WERI-Rb-1 (cell line): ENCODE results near the gene PTPRN2.

Source experiments
- DNase-seq: peaks from one replicate; pipeline ENCODE4 v3.0.0-alpha.2; 2020
- H3K27ac ChIP-seq: fragments of 250-450 bp; sonication (Bioruptor Pico); 2 replicates; pipeline ENCODE4 v1.5.1; 2020; ENCODE audit warnings: mild to moderate bottlenecking, moderate library complexity
- H3K27me3 ChIP-seq: fragments of 250-450 bp; sonication (Bioruptor Pico); 2 replicates; pipeline ENCODE4 v1.5.1; 2021; ENCODE audit warnings: mild to moderate bottlenecking, low read depth, moderate library complexity; ENCODE audit not compliant: insufficient read depth, severe bottlenecking
- H3K36me3 ChIP-seq: fragments of 250-450 bp; sonication (Bioruptor Pico); 2 replicates; pipeline ENCODE4 v1.5.1; 2020; ENCODE audit warnings: mild to moderate bottlenecking, moderate library complexity
- H3K4me3 ChIP-seq: 2 replicates; pipeline ENCODE4 v1.5.1; 2011; ENCODE audit warnings: low read depth, mild to moderate bottlenecking, control low read depth, low read length
- H3K9me3 ChIP-seq: fragments of 250-450 bp; sonication (Bioruptor Pico); 2 replicates; pipeline ENCODE4 v1.5.1; 2021; ENCODE audit warnings: mild to moderate bottlenecking, moderate library complexity; ENCODE audit not compliant: severe bottlenecking
- TF ChIP-seq, protein P1 (sequence below): IDR thresholded peaks from 2 replicates; pipeline ENCODE4 v1.5.1; 2011; ENCODE audit warnings: low read depth, mild to moderate bottlenecking, control low read depth, inconsistent platforms, low read length

PTPRN2 gene

DNA sequence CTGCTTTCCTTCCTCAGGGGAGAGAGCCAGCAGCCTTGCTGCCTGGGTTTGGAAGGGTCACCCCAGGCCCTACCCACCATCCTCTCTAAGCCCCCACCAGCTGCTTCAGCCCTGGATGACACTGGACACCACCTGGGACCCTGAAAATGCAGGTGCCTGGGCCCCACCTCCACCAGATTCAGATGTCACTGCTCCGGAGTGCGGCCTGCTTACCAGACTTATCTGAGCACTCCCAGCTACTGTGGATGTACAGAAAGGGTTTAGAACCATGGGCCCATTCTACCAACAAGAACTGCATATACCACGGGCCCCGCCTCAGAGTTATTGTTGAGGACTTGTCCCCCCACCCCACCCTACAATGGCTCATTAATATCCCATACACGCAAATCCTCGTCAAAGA, 172.3 kb downstream of the PTPRN2 start:
- peaks cover 5% of the 10 kb centered on the region for H3K9me3 ChIP-seq
- no peaks in the 10 kb centered on the region for H3K36me3 ChIP-seq
- TF ChIP-seq, protein P1, sequence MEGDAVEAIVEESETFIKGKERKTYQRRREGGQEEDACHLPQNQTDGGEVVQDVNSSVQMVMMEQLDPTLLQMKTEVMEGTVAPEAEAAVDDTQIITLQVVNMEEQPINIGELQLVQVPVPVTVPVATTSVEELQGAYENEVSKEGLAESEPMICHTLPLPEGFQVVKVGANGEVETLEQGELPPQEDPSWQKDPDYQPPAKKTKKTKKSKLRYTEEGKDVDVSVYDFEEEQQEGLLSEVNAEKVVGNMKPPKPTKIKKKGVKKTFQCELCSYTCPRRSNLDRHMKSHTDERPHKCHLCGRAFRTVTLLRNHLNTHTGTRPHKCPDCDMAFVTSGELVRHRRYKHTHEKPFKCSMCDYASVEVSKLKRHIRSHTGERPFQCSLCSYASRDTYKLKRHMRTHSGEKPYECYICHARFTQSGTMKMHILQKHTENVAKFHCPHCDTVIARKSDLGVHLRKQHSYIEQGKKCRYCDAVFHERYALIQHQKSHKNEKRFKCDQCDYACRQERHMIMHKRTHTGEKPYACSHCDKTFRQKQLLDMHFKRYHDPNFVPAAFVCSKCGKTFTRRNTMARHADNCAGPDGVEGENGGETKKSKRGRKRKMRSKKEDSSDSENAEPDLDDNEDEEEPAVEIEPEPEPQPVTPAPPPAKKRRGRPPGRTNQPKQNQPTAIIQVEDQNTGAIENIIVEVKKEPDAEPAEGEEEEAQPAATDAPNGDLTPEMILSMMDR, result no peak
- no peaks in the 10 kb centered on the region for H3K27me3 ChIP-seq
- no peak overlapping the region for H3K27ac ChIP-seq
- no peak for DNase-seq
- no peak overlapping the region for H3K4me3 ChIP-seq

GRCh38 chr7:158414486-158414961, 173.1 kb downstream of the PTPRN2 start:
- Histone ChIP-seq H3K27me3 (no peaks in the 10 kb centered on the region), H3K36me3 (no peaks in the 10 kb centered on the region), H3K4me3 (no peak overlapping the region), H3K9me3 (peaks cover 5% of the 10 kb centered on the region), H3K27ac (no peak overlapping the region)
- no peak for DNase-seq
- TF ChIP-seq, protein P1, result no peak

DNA sequence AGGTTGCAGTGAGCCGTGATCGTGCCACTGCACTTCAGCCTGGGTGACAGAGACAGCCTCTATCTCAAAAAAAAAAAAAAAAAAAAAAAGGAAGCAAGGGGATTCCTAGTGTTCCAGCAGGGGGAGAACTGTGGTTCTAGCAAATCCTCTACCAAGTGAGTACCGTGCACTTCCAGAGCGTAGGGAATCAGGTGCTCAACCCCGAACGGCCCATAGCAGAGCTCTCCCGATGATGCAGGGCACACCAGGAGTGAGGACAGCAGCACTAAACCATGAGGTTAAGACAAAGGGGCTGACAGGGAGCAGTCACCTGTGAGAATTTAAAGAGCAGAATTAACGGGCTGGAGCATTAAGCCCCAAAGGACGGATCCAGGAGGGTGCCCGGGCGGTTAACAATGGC, 173.6 kb downstream of the PTPRN2 start:
- DNase-seq, result peak; percentile 3
- no peaks in the 10 kb centered on the region for H3K27me3 ChIP-seq
- H3K27ac ChIP-seq, result no peak overlapping the region
- H3K4me3 ChIP-seq, result no peak overlapping the region
- no peaks in the 10 kb centered on the region for H3K36me3 ChIP-seq
- H3K9me3 ChIP-seq, result peaks cover 4% of the 10 kb centered on the region
- TF ChIP-seq, protein P1, result peak; percentile 37; the same call in 1 of the 2 replicates

GRCh38 chr7:158411232-158411950, 176.2 kb downstream of the PTPRN2 start:
- DNase-seq, result peak; percentile 6
- Histone ChIP-seq H3K27me3 (no peaks in the 10 kb centered on the region), H3K36me3 (no peaks in the 10 kb centered on the region), H3K9me3 (no peaks in the 10 kb centered on the region), H3K4me3 (no peak overlapping the region), H3K27ac (no peak overlapping the region)
- TF ChIP-seq, protein P1, result peak; percentile 12; the same call in 1 of the 2 replicates

DNA sequence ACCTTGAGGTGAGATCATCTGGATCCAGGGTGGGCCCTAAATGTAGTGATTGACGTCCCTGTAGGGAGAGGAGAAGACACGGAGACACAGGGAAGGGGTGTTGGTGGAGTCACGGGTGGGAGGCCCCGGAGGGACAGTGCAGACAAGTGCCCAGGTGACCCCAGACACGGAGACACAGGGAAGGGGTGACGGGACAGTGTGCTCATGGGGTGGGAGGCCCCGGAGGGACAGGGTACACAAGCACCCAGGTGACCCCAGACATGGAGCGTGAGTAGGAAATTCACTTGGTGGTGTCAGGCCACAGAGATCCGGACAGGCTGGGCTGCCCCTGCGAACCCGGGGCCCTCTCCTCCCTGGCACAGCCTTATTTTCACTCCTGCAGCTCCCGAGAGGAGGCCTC, 176.9 kb downstream of the PTPRN2 start:
- TF ChIP-seq, protein P1, result no peak
- H3K36me3 ChIP-seq, result no peaks in the 10 kb centered on the region
- H3K9me3 ChIP-seq, result no peaks in the 10 kb centered on the region
- DNase-seq, result no peak
- H3K4me3 ChIP-seq, result no peak overlapping the region
- H3K27ac ChIP-seq, result no peak overlapping the region
- H3K27me3 ChIP-seq, result no peaks in the 10 kb centered on the region
